ENCODE results near the gene RASD1.

DNA sequence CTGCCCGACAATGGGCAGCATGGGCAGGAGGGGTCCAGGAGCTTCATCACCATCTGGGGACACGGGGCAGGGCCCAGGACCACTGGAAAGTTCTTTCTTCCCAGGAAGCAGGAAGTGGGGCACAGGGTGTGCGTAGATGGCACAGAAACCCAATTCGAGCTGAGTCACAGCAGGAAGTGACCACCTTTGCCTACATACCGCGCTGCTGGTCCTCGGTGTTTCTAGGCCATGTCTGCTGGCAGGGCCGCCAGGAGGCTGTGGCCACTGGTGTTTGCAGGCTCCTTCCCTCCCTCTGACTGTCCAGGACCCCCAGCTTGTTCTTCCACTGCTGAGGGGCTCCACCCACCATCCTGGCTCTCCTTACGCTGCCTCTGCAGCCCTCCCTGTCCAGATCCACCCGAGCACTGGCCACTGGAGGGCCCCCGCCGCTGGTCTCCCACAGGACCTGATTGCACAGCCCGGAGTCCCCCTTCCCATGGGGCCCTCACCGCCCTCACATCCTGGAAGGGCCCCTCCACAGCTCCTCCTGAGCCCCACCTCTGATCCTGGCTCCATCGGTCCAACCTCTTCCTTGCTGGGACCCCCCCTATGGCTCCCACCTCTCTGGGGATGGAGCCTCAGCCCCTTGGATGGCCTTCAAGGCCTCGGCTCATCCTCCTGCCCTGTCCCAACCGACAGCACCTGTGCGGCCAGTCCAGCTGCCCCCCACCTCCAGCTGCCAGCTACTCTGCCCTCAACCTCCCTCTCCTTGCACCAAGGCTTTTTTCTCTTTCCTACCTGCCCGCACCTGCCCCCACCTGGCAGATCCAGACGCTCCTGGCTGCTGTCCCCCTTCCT lies 14.5 kb upstream of the RASD1 start:
- TF ChIP-seq POLR2A (IDR thresholded peaks at IDR 0.05; ENCODE audit: low read length) (no peak), GATA1 (IDR thresholded peaks at IDR 0.05; ENCODE audit: low read depth, low read length) (no peak)

All from erythroblast (primary cell).